ENCODE measurements around the gene SPOCK2.

DNA sequence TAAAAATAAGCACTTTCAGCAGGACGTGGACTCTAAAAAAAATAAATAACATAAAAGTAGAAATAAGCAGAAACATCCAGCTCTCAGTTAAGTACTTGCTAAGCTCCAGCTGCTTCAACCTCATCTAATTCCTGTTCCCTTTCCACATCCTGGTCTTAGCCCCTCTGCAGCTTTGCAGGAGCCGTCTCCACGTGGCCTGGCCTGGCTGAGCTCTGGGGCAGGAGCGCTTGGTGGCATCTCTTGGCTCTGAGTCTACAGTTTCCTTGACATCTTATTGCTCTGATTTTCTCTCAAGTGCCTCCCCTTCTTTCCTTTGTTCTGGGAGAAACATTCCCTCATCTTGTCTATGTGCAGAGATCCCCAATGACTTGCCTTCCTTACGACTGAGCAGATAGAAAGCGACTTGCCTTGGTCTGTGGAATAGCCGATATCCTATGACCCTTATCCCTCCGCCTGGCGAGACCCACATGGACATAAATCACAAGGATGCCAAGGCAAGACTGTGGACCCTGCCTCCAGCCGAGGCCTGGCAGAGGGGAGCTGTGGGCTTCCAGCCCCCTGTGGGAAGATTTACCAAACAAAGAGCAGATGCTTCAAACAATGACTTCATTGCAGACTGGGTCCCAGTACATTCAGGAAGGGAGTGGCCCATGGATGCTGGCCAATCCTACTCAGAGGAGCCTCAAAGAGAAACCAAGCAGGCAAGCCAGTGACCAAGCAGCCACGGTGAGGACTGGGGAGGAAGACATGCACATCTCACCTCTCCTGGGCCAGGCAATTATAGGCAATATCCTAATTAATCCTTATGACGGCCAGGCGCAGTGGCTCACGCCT, 61.9 kb downstream of the SPOCK2 start:
- TF ChIP-seq, protein P1, sequence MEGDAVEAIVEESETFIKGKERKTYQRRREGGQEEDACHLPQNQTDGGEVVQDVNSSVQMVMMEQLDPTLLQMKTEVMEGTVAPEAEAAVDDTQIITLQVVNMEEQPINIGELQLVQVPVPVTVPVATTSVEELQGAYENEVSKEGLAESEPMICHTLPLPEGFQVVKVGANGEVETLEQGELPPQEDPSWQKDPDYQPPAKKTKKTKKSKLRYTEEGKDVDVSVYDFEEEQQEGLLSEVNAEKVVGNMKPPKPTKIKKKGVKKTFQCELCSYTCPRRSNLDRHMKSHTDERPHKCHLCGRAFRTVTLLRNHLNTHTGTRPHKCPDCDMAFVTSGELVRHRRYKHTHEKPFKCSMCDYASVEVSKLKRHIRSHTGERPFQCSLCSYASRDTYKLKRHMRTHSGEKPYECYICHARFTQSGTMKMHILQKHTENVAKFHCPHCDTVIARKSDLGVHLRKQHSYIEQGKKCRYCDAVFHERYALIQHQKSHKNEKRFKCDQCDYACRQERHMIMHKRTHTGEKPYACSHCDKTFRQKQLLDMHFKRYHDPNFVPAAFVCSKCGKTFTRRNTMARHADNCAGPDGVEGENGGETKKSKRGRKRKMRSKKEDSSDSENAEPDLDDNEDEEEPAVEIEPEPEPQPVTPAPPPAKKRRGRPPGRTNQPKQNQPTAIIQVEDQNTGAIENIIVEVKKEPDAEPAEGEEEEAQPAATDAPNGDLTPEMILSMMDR (conservative IDR thresholded peaks at IDR 0.05; ENCODE audit: low read depth, low read length), result no peak
- TF ChIP-seq EZH2 (IDR thresholded peaks at IDR 0.05; ENCODE audit: low read length, unreplicated experiment), result no peak
